Activated CD4-positive, alpha-beta T cell treated with anti-CD3 and anti-CD28 coated beads for 48 hours (primary cell): ENCODE data around the gene COL27A1.
"Not testable (repeated sequence)": the region's sequence is repeated elsewhere in the genome, so short reads cannot be mapped to it uniquely, and the experiment has no call there.

Experiments
- DNase-seq: peaks from one replicate; pipeline ENCODE4 v3.0.0-alpha.2; 2020

The COL27A1 gene

DNA sequence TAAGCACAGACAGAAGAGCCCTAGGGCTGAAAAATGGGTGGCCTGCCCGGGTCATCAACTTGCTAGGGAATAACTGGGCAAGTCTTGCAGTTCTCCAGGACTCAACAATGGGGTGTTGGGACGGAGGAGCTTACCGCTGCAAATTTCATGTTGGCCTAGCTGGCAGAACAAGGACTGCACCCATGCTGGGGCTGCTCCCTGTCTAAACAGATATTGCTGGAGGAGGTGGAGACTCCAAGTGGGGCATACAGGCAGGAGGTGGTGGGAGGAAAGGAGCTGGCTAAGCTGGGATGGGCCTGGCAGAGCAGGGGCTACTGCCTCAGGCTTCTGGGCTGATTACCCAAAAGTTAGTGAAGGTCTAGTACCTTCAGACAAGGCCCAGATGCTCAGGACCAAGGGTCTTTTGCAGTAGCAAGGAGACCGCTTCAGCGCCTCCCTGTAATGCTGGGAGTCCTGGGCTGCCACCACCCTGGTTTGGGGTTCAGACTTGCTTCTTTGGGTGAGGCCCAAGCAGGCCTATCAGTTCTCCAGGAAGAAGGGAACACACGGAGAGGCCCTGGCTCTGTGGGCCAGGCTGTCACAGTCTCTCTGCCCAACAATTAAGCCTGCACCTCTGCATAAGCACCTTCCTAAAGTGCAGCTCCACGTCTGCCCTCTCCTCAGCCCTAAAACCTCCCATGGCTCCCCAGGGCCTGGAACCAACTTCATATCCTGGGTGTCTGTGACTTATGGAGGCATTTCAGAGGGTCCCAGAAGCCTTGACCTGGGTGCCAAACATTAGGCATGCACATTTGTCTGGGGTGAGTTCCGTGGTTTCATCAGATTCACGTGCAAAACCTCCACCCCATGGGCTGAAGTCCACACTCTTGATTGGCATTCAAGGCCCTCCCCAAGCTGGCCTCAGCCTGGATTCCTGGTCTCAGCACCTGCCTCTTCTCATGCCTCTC, 32.0 kb upstream of the COL27A1 start:
- DNase-seq = no peak

DNA sequence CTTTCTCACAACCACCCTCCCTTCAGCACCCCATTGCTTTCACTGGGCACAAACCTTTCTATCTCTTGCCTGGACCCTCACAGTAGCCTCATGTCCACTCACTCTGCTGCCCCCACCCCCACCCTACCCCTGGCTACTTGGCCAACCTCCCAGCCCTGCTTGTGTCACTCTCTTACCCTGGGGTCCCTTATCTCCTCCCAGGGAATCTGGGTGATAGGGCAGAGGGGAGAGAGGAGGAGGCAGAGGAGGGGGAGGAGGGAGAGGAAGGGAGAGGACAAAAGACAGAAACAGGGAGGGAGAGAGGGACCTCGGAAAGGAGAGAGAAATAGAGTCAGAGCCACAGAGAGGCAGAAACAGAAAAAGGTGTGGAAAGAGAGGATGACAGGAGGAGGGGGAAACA, 31.2 kb upstream of the COL27A1 start:
- DNase-seq = no peak

DNA sequence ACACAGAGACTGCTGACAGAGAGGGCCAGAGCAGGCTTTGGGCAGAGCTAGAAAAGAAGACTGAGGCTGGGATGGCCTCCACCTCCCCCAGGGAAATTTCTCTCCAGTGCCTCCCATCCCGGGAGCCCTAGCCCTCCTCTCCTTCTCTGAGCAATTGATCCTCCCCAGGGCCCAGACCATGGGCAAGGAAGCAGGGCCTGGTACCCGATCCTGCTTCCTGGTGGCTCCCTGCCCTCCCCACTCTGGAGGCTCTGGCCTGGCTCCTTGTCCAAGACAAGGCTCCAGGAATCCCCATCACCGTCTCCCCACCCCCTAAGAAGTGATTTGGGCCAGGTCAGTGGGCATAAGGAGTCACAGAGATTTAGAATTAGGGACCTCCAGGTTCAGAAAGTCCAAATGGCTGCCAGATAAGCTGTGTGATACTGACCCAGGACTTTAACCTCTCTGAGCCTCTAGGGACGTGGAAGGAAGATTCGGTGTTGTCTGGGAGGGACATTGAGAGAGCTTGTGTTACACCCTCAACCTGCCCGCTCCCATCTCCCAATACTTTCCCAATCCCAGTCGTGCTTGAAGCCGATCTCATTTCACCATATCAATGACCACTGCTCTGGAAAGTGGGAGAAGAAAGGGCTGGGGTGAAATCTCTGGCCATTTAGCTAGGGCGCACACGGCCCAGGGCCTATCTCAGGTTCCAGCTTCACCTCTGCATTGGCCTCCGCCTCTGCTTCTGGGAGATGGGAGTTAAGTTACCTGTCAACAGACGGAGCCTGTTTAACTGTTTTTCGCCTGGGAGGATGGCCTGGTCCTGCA, 30.5 kb upstream of the COL27A1 start:
- no peak for DNase-seq

DNA sequence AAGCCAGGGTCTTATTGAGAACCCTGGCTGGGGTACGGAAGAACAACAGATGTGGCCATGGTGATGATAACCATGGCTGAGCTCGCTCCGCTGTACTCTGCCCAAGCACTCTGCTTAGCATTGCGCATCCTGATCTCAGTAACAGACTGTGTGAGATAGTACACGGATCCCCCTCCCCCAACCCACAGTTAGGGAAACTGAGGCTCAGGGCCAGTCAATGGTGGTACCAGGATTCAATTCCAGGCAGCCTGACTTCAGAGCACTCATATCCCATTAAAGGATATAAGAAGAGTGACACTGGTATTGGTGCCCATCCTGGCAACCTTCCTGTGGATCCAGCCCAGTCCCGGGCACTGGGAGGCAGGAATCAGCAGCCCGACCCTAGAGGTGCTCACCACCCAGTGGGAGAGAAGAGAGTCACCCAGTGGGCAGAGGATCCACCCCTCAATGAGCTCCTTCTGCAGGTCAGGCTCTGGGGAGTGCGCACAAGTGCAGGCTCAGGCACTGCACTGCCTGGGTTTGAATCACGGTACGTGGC, 29.8 kb upstream of the COL27A1 start:
- DNase-seq = no peak

DNA sequence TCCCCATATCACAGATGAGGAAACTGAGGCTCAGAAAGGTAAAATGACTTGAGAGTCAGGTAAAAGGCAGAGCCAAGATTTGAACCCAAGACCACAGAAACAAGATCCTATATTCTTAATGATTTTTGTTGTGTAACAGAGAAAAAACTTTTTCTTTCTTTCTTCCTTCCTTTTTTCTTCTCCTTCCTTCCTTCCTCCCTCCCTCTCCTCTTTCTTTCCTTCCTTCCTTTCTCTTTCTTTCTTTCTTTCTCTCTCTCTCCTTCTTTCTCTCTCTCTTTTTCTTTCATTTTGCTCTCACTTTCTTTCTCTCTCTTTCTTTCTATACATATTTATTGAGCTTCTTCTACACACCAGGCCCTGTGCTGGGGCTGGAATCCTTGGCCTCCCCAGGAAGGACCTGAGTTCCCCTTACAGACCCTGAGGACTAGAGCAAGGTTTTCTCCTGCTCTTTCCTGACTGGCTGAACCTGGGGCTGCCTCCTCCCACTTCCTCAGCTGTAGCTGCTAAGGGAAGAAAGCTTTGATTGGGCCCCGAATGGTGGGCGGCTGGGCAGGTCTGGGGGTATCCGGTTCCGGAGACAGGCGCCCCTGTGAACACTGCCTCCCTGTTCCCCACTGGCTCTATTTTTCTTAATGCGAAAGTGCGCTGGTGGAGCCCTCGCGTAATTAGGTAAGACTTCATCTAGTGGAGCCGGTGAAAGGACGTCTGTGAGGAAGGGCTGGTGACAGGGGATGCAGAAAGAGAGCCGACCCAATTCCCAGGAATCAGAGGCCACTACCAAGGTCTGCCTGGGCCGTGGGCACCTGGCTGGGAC, 28.9 kb upstream of the COL27A1 start:
- no peak for DNase-seq

DNA sequence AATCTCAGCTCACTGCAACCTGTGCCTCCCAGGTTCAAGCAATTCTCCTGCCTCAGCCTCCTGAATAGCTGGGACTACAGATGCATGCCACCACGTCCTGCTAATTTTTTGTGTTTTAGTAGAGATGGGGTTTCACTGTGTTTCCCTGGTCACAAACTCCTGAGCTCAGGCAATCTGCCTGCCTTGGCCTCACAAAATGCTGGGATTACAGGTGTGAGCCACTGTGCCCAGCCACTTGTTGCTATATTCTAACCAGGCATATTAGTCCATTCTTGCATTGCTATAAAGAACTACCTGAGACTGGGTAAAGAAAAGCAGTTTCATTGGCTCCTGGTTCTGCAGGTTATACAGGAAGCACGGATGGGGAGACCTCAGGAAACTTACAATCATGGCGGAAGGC, 26.6 kb upstream of the COL27A1 start:
- not testable (repeated sequence) for DNase-seq

DNA sequence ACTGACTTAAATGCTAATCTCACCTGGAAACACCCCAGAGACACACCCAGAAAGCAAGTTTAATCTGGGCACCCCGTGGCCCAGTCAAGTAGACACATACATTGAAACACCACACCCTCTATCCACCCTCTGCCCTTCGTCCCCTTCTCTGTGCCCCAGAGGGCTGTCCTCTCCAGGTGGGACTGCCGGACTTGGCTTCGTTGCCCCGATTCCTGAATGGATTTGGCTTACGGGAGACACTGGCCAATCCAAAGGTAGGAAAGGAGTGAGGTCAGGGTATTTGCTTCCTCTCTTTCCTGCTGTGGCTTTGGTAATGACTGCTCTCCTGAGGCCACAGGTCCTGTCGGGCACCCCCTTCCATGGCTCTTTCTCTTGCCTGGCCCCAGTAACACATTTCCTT, 25.2 kb upstream of the COL27A1 start:
- DNase-seq = no peak

DNA sequence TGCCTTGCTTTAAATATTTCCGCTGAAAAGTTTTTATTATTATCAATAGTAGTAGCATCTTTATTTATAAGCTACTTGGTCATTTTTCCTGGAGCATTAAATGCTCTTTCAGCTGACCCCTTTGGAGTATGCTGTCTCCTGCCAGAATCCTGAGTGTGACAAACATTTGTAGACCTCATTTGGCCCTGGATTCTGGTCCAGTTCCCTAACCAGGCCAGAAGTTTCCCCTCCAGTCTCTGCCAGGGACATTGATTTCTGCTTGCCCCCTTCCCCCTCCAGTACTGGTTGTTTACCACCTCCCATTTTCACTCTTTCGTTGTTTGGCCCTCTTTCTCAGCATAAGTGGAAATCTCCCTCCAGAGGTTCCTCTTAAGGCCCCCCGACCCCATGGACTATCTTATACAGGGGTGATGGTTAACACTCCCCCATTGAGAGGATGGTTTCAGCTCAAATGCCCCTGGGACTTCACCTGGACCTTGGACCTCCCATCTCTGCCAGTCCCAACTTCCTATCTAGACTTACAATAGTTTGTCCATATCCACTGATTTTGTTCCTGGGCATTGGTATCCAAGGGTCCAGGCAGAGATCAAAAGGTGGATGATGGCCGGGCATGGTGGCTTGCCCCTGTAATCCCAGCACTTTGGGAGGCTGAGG, 24.6 kb upstream of the COL27A1 start:
- DNase-seq = no peak

DNA sequence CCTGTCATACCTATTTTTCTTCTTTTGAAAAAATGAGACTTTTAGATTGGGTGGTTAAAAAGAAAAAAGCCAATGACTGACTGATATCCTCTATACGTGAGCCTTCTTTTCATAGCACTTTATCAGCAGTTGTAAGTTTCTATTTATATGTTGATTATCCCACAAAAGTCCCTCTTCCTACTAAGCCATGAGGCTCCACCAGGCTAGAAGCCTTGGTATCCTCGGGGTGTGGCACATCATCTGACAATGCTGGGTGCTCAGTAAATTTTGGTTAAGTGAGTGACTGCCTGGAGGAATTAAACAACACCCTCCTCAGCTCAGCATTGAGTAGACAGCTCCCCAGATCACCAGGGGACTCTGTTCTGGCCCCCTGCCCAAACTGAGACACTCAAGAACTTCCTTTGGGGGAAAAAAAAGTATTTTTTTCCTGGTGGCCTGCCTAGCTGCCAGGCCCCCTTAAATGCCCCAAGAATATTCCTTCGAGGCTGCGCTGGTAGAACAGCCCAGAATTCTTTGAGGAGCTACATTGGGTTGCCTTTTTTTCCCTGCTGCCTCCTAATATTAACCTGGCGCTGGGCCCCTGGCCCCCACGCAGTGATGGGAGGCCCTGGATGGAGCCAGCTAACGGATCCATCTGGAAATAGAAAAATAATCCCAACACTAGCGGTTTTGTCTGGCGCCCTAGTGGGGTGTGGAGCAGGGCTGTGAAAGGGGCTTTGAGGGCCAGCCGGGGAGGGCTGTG, 23.4 kb upstream of the COL27A1 start:
- DNase-seq = no peak

DNA sequence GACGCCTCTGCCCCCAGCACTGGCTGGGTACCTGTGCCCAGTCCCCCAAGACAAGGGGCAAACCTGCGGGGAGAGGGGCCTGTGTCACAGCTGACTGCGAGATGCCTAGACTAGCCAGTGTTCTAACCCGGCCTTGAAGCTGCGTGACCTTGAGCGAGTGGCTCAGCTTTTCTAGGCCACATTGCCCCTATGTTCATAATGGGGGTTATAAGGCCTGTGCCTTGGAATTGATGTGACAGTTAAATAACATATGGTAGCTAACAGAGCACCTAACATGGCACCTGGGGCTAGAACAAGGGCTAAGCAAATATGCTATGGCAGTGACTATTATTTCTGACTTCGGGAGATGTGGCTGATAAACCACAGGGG, 22.8 kb upstream of the COL27A1 start:
- DNase-seq = no peak

DNA sequence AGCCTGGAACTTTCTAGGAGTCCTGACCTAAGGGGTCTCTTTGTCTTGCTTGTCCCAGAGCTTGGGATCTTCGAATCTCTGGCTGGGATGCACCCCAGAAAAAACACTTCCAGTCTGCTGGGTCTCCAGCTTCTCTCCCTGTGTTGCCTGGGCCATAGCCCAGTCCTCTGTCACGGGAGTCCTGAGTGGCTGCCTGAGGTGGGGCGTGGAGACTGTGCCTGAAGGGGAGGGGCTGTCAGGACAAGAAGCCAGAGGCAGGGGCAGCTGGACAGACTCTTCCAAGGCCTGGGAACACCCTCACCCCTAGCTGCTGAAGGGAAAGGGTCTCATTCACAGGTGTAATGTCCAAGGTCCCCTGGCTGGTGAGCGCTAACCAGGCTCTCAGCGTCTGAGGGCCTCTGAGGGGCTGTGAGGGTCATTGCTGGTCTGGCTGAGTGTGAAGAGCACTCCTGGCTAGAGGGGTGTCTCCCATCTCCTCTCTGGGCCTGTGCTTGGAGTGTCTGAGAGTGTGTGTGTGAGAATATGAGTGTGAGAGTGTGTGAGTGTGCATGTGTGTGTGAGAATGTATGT, 20.4 kb upstream of the COL27A1 start:
- DNase-seq = no peak

DNA sequence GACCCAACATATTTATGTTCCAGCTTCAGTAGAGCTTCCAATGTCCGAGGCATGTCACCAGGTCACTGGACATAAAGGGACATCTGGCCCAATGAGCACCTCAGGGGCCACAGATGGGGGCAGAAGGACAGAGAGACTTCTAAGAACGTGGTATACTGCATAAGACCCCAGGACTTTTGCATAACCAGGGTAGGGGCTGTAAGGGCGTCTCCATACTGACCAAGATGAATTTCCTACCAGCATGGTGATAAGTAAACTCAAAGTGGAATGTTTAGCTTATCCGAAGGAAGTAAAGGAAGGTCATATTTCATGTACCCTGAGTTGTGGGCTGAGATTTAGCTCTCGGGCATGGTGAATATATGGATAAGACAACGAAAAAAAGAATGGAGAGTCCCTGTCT, 17.5 kb upstream of the COL27A1 start:
- DNase-seq = no peak

DNA sequence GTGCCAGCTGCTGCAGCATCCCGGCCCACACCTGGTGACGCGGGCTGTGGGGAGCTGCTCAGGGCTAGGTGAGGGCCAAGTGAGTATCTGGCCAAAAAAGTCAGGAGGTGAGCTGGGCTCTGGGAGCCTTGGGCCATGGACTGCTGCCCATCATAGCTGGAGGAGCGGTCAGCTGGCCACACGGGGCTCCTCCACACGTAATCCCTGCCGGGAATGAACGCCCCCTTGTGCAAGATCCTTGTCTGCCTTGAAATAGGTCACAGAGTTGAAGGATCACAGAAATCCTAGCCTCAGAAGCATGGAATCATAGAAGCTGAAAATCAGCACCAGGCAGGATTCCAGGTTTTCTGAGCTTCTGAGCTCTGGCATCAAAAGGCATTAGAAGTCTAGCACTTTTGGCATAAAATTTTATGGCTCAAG, 16.8 kb upstream of the COL27A1 start:
- DNase-seq = no peak

DNA sequence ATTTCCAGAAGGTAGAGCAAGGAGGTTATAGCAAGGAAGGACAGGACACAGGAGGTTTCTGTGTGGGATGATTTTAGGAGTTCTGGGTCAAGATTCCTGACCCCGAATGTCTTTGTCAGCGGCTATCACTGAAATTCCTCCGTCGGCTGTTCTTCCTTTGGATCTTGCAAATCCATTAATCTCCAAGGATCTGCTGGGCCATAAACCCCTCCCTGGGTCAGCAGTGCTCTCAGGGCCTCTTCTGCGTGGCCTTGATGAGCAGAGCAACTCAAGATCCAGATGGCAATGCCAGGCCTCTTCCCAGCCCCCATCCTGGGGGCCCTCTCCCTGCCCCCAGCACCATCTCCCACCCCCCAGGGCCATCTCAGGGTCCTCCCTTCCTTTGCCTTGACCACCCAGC, 16.3 kb upstream of the COL27A1 start:
- no peak for DNase-seq

DNA sequence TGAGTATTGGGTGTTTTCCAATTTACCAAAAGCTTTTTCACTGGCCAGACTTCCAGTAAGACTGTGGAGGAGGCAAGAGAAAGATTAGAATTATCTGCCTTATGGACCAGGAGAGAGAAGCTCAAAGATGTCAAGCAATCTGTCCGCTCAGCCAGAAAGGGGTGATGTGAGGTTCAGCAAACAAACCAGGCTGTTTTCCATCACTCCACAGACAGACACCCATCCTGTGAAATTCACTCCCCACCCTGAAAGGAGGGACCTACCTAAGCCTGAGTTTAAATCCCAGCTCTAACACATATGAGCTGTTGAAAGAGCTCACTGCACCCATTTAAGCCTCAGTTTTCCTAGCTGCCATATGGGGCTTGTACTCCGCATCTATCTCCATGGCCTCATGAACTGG, 14.9 kb upstream of the COL27A1 start:
- no peak for DNase-seq

DNA sequence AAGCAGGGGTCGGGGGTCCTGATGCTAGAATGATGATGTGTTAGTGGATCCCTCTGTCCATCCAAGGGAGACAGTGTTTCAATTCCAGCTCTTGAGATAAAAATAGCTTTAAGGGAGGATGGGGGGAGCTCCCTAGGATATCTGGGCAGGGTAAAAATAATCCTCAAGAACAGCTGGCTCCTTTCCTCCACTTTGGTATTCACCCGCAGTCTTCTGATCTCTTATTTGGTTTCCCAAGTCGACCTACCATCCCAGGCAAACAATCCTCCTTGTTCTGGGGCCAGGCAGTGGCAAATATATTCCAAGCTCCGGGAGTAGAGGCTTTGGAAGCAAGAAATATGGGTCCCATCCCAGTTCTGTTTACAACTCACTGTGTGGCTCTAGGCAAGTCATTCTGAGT, 14.5 kb upstream of the COL27A1 start:
- DNase-seq = no peak

DNA sequence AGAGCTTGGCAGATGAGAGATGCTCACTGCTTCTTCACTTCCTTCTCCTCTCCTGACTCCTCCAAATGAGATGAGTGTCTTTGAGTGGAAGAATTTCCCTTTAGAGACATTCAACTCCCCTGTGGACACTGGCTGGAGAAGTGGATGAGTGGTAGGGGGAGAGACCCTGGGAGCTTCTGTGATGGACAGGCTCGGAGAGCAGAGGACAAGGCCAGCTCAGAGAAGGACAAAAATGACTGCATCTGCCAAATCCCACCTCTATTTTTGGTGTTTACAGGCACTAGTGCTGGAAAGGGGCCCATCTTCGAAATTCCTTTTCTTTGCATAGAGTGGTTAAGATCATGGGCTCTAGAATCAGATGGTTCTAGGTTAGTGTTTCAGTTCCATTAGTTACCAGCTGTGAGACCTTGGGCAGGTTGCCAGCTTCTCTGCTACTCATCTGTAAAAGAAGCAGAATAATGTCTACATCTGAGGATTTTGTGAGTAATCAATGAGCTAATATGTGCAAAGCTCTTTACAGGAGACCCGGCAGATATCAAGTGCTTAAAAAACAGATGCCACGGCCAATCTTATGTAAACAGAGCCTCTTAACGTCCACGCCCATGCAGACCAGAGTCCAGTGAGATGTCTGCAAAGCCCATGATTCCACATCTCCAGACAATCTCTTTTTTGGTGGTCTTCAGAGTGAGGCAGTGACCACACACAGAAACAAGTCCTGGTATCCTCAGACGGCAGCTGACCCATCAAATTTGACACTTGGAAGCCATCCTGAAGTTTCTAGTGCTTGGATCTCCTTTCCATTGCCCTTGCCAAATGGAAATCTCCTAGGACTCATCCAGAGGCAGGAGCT, 13.6 kb upstream of the COL27A1 start:
- DNase-seq = no peak

DNA sequence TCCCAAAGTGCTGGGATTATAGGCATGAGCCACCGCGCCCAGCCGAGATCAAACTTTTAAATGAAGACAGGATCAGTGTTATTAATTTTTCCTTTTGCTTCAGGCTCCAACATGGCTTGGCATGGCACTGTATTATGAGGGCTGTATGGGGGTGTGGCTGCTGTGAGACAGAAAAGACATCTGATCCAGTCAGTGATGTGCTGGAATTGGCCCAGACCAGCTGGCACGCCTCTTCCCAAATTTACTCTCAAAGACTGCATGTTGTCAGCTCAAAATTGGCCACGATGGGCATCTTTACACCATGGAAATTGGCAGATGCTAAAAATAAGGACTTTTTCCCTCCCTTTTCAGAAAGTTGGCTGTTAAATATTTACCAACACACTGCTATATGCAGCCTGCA, 12.1 kb upstream of the COL27A1 start:
- no peak for DNase-seq

DNA sequence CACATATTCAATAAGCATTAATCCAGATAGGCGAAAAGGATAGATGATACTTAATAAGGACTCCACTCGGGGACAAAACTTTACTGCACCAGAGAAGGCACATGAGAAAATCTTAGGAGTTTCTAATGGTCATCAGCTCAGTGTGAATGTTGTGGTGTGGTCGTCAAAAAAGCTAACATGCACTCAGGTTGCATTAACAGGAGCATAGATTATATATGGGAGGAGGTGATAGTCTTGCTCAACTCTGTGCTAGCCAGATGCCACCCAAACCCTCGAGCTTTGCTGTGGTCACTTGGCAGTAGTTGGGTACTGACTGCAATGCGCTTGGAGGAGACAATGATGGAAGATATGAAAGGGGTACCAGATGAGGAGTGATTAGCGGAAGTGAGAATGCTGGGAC, 8.6 kb upstream of the COL27A1 start:
- no peak for DNase-seq

DNA sequence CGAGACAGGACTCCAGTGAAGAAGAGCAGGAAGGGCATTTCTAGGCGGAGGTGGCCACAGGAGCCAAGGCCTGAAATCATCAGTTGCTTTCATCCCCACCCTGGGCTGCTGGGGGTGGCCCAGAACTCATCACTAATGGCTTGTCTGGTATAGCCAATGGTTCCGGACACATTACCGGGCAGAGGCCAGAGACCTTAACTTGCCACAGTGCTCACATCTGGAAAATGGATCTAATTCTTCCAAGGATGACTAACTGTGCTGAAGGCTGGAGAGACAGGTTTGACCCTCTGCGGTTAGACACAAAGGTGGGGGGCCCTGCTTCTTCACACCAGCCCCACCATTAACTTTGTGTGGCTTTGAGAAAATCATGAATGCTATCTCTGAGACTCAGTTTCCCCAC, 6.2 kb upstream of the COL27A1 start:
- no peak for DNase-seq
